ENCODE data around the gene CCDC34.
A peak's percentile ranks its signal among the peaks of the same experiment; 100 is the strongest.

CCDC34 gene

GRCh38 chr11:27392278-27393114, 29.5 kb upstream of the CCDC34 start:
- DNase-seq = no peak

GRCh38 chr11:27391331-27392015, 28.5 kb upstream of the CCDC34 start:
- DNase-seq = no peak

GRCh38 chr11:27390318-27391295, 27.6 kb upstream of the CCDC34 start:
- DNase-seq = no peak

- no peak for DNase-seq
Observed at GRCh38 chr11:27388869-27389268, 25.9 kb upstream of the CCDC34 start.

GRCh38 chr11:27388001-27388400, 25.0 kb upstream of the CCDC34 start:
- DNase-seq = no peak

- no peak for DNase-seq
Observed at GRCh38 chr11:27387362-27387761, 24.3 kb upstream of the CCDC34 start.

- no peak for DNase-seq
Observed at GRCh38 chr11:27386181-27386845, 23.3 kb upstream of the CCDC34 start.

- no peak for DNase-seq
Observed at GRCh38 chr11:27385245-27385644, 22.2 kb upstream of the CCDC34 start.

GRCh38 chr11:27384227-27384626, 21.2 kb upstream of the CCDC34 start:
- no peak for DNase-seq

GRCh38 chr11:27383645-27384044, 20.6 kb upstream of the CCDC34 start:
- no peak for DNase-seq

GRCh38 chr11:27381238-27381666, 18.2 kb upstream of the CCDC34 start:
- DNase-seq = no peak

- no peak for DNase-seq
Observed at GRCh38 chr11:27380771-27381170, 17.8 kb upstream of the CCDC34 start.

GRCh38 chr11:27379449-27379848, 16.4 kb upstream of the CCDC34 start:
- no peak for DNase-seq

- no peak for DNase-seq
Observed at GRCh38 chr11:27375370-27375769, 12.4 kb upstream of the CCDC34 start.

- DNase-seq = peak; percentile 17
Observed at GRCh38 chr11:27373856-27374602, 11.0 kb upstream of the CCDC34 start.

- no peak for DNase-seq
Observed at GRCh38 chr11:27373392-27373791, 10.4 kb upstream of the CCDC34 start.

- DNase-seq = no peak
Observed at GRCh38 chr11:27372164-27372563, 9.1 kb upstream of the CCDC34 start.

- DNase-seq = no peak
Observed at GRCh38 chr11:27371489-27371888, 8.5 kb upstream of the CCDC34 start.

- DNase-seq = no peak
Observed at GRCh38 chr11:27370374-27370773, 7.4 kb upstream of the CCDC34 start.

- DNase-seq = peak; percentile 71
Observed at GRCh38 chr11:27367881-27368280, 4.9 kb upstream of the CCDC34 start.

GRCh38 chr11:27363576-27364117, 632 bp upstream of the CCDC34 start:
- no peak for DNase-seq

Data from NCI-H146 (cell line).